Measurements from ENCODE around the gene OXNAD1. TPM values are rescaled to one million over a fixed set of nuclear protein-coding genes. Genes with fewer than 3 reads are reported as not detected.

The OXNAD1 gene
- polyA plus RNA-seq, 1 of the 3 experiments (the other 2 are of a cell fraction), result 6.9 TPM

DNA sequence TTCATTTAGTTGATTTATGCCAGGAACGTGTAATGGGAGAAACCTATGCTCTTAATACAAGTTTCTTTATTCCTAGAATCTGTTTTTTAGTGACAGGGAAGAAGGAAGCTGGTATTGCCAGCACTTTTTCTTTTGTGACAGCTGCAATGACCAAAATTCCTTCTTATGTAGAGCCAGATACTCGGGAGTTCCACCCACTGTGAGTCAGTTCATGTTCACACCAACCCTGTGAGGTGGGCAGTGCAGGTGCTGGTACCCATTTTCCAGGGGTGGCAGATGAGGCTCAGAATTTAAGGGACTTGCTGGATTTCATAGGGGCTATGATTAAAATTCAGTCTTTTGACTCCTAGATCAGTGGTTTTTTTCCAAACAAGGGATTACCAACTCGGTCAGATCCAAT is 34.7 kb downstream of the OXNAD1 start:
- no peaks in the 10 kb centered on the region for H3F3A ChIP-seq (replicated peaks; ENCODE audit: insufficient read depth)
- POLR2A ChIA-PET, result no interaction called here
- H3K4me2 ChIP-seq, result no peak overlapping the region
- H3K4me3 ChIP-seq (ENCODE audit: low read depth in 2 of 2, low read length in 1 of 2), result no peak overlapping the region
- no peaks in the 10 kb centered on the region for H3K79me2 ChIP-seq (ENCODE audit: insufficient read depth)
- H3K27ac ChIP-seq (ENCODE audit: low read depth in 2 of 2, low read length in 1 of 2), result no peak overlapping the region
- peaks cover 0 to 4% of the 10 kb centered on the region in 2 experiments; a peak in 1 of 4 replicates for H3K4me1 ChIP-seq (ENCODE audit: control insufficient read depth in 1 of 2, insufficient read depth in 2 of 2, low read depth in 1 of 2, low read length in 1 of 2)
- no peak overlapping the region for H2AFZ ChIP-seq (ENCODE audit: low read depth)
- CTCF ChIA-PET, result no interaction called here
- no peak for TF ChIP-seq CHD2 (IDR thresholded peaks at IDR 0.05; ENCODE audit: low read length, partially characterized antibody)
- TF ChIP-seq, protein P1, sequence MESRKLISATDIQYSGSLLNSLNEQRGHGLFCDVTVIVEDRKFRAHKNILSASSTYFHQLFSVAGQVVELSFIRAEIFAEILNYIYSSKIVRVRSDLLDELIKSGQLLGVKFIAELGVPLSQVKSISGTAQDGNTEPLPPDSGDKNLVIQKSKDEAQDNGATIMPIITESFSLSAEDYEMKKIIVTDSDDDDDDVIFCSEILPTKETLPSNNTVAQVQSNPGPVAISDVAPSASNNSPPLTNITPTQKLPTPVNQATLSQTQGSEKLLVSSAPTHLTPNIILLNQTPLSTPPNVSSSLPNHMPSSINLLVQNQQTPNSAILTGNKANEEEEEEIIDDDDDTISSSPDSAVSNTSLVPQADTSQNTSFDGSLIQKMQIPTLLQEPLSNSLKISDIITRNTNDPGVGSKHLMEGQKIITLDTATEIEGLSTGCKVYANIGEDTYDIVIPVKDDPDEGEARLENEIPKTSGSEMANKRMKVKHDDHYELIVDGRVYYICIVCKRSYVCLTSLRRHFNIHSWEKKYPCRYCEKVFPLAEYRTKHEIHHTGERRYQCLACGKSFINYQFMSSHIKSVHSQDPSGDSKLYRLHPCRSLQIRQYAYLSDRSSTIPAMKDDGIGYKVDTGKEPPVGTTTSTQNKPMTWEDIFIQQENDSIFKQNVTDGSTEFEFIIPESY (IDR thresholded peaks at IDR 0.05; ENCODE audit: borderline replicate concordance, low read depth), result no peak
- TF ChIP-seq TAF1 (IDR thresholded peaks at IDR 0.05; ENCODE audit: borderline replicate concordance, low read depth, low read length), result no peak
- TF ChIP-seq, protein P2, sequence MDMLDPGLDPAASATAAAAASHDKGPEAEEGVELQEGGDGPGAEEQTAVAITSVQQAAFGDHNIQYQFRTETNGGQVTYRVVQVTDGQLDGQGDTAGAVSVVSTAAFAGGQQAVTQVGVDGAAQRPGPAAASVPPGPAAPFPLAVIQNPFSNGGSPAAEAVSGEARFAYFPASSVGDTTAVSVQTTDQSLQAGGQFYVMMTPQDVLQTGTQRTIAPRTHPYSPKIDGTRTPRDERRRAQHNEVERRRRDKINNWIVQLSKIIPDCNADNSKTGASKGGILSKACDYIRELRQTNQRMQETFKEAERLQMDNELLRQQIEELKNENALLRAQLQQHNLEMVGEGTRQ (IDR thresholded peaks at IDR 0.05; ENCODE audit: borderline replicate concordance, low read depth, low read length), result no peak
- TF ChIP-seq RAD21 (IDR thresholded peaks at IDR 0.05; ENCODE audit: low read length), result no peak
- TF ChIP-seq NRF1 (IDR thresholded peaks at IDR 0.05; ENCODE audit: low read depth, low read length), result no peak
- TF ChIP-seq, protein P3, sequence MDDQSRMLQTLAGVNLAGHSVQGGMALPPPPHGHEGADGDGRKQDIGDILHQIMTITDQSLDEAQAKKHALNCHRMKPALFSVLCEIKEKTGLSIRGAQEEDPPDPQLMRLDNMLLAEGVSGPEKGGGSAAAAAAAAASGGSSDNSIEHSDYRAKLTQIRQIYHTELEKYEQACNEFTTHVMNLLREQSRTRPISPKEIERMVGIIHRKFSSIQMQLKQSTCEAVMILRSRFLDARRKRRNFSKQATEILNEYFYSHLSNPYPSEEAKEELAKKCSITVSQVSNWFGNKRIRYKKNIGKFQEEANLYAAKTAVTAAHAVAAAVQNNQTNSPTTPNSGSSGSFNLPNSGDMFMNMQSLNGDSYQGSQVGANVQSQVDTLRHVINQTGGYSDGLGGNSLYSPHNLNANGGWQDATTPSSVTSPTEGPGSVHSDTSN (IDR thresholded peaks at IDR 0.05), result no peak
- no peak for TF ChIP-seq GATA2 (CRISPR knock-in tag; IDR thresholded peaks at IDR 0.05)
- no peaks in the 10 kb centered on the region for H3K9me2 ChIP-seq
- H3K9ac ChIP-seq, result no peak overlapping the region
- H3K9me3 ChIP-seq, result peaks cover 4% of the 10 kb centered on the region; the same call in 1 of the 2 replicates
- no peaks in the 10 kb centered on the region for H3K27me3 ChIP-seq (ENCODE audit: insufficient read depth)
- DNase-seq, result no peak
- peaks cover 33 to 76% of the 10 kb centered on the region in 2 experiments for H3K36me3 ChIP-seq (replicated peaks in 1 of 2; ENCODE audit: control insufficient read depth in 1 of 2, insufficient read depth in 2 of 2, low read length in 1 of 2)
- H4K20me1 ChIP-seq (ENCODE audit: insufficient read depth), result no peaks in the 10 kb centered on the region
- 88% methylated on average over 3 of the region's 3 CpGs for WGBS (ENCODE audit: low lambda C conversion rate)

DNA sequence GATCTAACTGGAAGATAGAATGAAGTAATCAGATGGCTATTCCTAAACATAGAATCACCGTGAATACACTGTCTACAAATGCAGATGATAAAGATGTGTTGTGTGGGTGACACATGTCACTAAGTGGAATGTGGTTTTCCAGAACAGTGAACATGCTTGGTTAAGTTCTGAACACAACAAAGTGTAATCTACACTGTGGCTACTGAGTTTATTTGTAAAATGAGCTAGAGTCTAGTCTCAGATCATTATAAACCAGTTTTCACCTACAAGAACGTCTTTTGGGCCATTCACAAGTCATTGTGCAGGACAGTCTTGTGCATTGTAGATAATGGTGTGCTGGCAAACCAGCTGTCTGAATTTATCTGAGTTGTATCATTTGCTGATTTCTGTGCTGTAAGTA is 35.3 kb downstream of the OXNAD1 start:
- Histone ChIP-seq H3F3A (replicated peaks; ENCODE audit: insufficient read depth) (no peaks in the 10 kb centered on the region), H3K79me2 (ENCODE audit: insufficient read depth) (no peaks in the 10 kb centered on the region), H3K4me1 (ENCODE audit: control insufficient read depth in 1 of 2, insufficient read depth in 2 of 2, low read depth in 1 of 2, low read length in 1 of 2) (peaks cover 0 to 9% of the 10 kb centered on the region in 2 experiments; a peak in 1 of 4 replicates), H3K4me3 (ENCODE audit: low read depth in 2 of 2, low read length in 1 of 2) (no peak overlapping the region), H3K9me2 (no peaks in the 10 kb centered on the region), H4K20me1 (ENCODE audit: insufficient read depth) (no peaks in the 10 kb centered on the region), H2AFZ (ENCODE audit: low read depth) (no peak overlapping the region), H3K27me3 (ENCODE audit: insufficient read depth) (no peaks in the 10 kb centered on the region), H3K9ac (no peak overlapping the region), H3K4me2 (no peak overlapping the region), H3K9me3 (peaks cover 4% of the 10 kb centered on the region; the same call in 1 of the 2 replicates), H3K27ac (ENCODE audit: low read depth in 2 of 2, low read length in 1 of 2) (no peak overlapping the region; a peak in 1 of 4 replicates), H3K36me3 (replicated peaks in 1 of 2; ENCODE audit: control insufficient read depth in 1 of 2, insufficient read depth in 2 of 2, low read length in 1 of 2) (peaks cover 28 to 72% of the 10 kb centered on the region in 2 experiments)
- ChIA-PET CTCF (interaction anchor here (1.0 to 1.7 kb wide), 2 partner anchors 10 to 250 kb away, joined by 5 to 8 read pairs; no protein-coding TSS in a partner anchor), POLR2A (no interaction called here)
- WGBS (ENCODE audit: low lambda C conversion rate), result 95% methylated on average over 2 of the region's 2 CpGs
- TF ChIP-seq RFX5 (IDR thresholded peaks at IDR 0.05; ENCODE audit: low read length) (no peak), RXRA (IDR thresholded peaks at IDR 0.05; ENCODE audit: borderline replicate concordance, low read depth) (no peak), RAD21 (IDR thresholded peaks at IDR 0.05; ENCODE audit: low read length) (no peak), NFIC (IDR thresholded peaks at IDR 0.05; ENCODE audit: borderline replicate concordance) (no peak), CHD2 (IDR thresholded peaks at IDR 0.05; ENCODE audit: low read length, partially characterized antibody) (no peak), POLR2AphosphoS5 (IDR thresholded peaks at IDR 0.05; ENCODE audit: low read depth, low read length) (no peak), NRF1 (IDR thresholded peaks at IDR 0.05; ENCODE audit: low read depth, low read length) (no peak), ELF1 (IDR thresholded peaks at IDR 0.05) (no peak), SIN3A (IDR thresholded peaks at IDR 0.05; ENCODE audit: borderline replicate concordance, low read depth, low read length) (no peak), YY1 (IDR thresholded peaks at IDR 0.05; ENCODE audit: low read depth) (no peak)
- no peak for DNase-seq
